Measurements from ENCODE around the gene LUZP4. TPM values are rescaled to one million over a fixed set of nuclear protein-coding genes. Genes with fewer than 3 reads are reported as not detected.
A peak's percentile ranks its signal among the peaks of the same experiment; 100 is the strongest.
"Not testable (repeated sequence)": the region's sequence is repeated elsewhere in the genome, so short reads cannot be mapped to it uniquely, and the experiment has no call there.

LUZP4 gene
- total RNA-seq, 1 experiment from 2014 or later = not detected

DNA sequence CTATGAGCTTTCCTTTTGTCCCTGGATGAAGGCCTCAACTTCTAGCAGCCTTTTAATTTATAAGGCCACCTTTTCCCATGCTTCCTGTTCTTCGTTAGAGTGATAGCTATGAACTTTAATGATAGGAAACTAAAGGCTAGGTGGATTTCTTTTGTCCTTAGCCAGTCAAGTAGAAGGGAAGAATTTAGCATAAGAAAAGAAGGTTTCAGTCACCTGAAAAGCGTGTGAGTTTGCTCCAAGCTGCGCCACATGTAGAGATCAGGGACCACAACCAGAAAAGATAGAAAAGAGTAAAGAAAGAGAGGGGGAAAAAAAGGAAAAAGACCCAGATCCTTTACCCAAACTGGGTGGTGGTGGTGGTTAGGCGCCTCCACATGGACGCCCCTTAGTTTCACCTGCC is 28.6 kb downstream of the LUZP4 start:
- Histone ChIP-seq H3K4me1 (peaks cover 12% of the 10 kb centered on the region), H3K4me3 (no peak overlapping the region), H3K27me3 (peaks cover 5% of the 10 kb centered on the region; the same call in 1 of the 2 replicates), H3K9me3 (replicated peaks) (peaks cover 7% of the 10 kb centered on the region), H3K27ac (no peak overlapping the region), H3K36me3 (no peaks in the 10 kb centered on the region; the same call in 1 of the 2 replicates)
- no peak for DNase-seq

DNA sequence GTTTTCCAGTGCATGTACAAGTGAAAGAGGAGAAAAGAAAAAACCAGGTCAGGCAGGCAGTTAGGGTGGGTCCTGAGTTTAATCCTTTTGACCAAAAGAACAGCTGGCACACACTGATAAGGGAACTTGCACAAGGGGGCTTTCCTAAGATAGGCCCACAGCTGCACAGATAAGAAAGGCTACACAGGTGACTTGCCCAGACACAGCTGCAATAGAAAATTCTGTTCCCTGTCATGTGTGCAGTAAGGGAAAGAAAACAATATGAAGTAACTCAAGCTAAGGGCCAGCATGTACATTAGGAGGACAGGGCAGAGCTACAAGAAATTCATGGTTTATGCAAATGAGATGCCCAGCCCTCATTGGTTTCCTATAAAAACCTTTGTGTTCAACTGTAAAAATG is 32.9 kb downstream of the LUZP4 start:
- H3K27me3 ChIP-seq = peaks cover 5% of the 10 kb centered on the region; the same call in 1 of the 2 replicates
- H3K27ac ChIP-seq = no peak overlapping the region
- peak; percentile 56 to 74 for DNase-seq
- peaks cover 12% of the 10 kb centered on the region for H3K4me1 ChIP-seq
- H3K36me3 ChIP-seq = no peaks in the 10 kb centered on the region; the same call in 1 of the 2 replicates
- H3K4me3 ChIP-seq = no peak overlapping the region
- peaks cover 7% of the 10 kb centered on the region for H3K9me3 ChIP-seq (replicated peaks)

DNA sequence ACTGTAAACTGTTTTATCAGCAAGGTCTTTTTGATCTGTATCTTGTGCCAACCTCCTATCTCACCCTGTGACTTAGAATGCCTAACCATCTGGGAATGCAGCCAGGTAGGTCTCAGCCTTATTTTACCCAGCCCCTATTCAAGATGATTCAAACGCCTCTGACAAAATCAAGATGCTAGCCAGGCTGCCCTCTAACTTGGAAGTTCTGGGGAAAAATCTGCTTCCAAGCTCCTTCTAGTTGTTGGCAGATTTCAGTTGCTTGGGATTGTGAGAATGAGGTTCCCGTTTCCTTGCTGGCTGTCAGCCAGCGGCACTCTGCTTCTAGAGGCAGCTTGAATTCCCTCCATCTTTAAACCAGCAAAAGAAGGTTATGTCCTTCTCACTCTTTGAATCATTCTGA is 34.7 kb downstream of the LUZP4 start:
- H3K27ac ChIP-seq = no peak overlapping the region

DNA sequence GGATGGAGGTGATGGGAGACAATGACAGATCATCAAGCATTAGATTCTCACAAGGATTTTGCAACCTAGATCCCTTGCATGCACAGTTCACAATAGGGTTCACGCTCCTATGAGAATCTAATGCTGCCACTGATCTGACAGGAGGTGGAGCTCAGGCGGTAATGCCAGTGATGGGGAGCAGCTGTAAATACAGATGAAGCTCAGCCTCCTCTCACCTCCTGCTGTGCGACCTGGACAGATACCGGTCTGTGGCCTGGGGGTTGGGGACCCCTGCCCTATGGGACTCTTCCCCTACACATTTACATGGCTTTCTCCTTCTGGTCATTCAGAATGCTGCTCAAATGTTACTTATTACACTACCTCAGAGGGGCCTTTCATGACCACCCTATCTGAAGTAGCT is 39.8 kb downstream of the LUZP4 start:
- not testable (repeated sequence) for H3K27me3 ChIP-seq; H3K4me3 ChIP-seq; H3K27ac ChIP-seq; H3K9me3 ChIP-seq (replicated peaks); H3K36me3 ChIP-seq
- DNase-seq = peak in 1 of 2 experiments; percentile 32
- H3K4me1 ChIP-seq = peaks cover 10% of the 10 kb centered on the region

More for the DNA sequence above, 34.7 kb downstream of the LUZP4 start:
- H3K4me1 ChIP-seq = peaks cover 12% of the 10 kb centered on the region
- peak in 1 of 2 experiments; percentile 51 for DNase-seq
- no peaks in the 10 kb centered on the region; the same call in 1 of the 2 replicates for H3K27me3 ChIP-seq
- peaks cover 7% of the 10 kb centered on the region for H3K9me3 ChIP-seq (replicated peaks)
- H3K36me3 ChIP-seq = no peaks in the 10 kb centered on the region; the same call in 1 of the 2 replicates
- no peak overlapping the region for H3K4me3 ChIP-seq

DNA sequence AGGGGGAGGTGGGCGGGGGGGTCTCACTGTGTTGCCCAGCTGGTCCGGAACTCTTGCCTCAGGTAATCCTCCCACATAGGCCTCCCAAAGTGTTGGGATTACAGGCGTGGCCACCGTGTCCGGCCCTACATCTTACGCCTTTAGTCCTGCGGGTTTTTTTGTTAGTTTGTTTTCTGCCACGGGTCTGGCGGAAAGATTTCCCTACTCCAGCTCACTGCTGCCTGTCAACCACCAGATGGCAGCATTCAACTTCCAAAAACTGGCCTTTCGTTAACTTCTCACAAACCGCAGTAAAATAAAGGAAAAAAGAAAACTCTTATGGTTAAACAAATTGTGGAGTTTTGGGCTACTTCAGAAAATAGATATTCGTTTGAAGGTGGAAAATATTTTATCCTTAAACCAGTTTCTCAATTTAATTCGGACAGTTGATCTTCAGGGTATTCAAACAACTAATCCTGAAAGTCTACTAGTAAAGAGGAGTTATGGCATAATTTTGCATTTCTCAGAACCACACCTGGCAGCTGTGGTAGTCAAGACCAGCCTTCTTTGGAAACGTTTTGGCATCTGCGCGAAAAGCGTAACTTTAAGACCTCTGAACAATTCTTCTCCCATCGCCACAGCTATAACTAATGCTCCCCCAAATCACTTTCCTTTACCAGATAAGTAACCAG is 41.1 kb downstream of the LUZP4 start:
- H3K9me3 ChIP-seq (replicated peaks) = peaks cover 3% of the 10 kb centered on the region; the same call in 1 of the 2 replicates
- peak; percentile 78 to 95 for DNase-seq
- no peaks in the 10 kb centered on the region for H3K27me3 ChIP-seq
- no peak overlapping the region for H3K4me3 ChIP-seq
- H3K4me1 ChIP-seq = peaks cover 10% of the 10 kb centered on the region
- H3K36me3 ChIP-seq = no peaks in the 10 kb centered on the region
- H3K27ac ChIP-seq = no peak overlapping the region

DNA sequence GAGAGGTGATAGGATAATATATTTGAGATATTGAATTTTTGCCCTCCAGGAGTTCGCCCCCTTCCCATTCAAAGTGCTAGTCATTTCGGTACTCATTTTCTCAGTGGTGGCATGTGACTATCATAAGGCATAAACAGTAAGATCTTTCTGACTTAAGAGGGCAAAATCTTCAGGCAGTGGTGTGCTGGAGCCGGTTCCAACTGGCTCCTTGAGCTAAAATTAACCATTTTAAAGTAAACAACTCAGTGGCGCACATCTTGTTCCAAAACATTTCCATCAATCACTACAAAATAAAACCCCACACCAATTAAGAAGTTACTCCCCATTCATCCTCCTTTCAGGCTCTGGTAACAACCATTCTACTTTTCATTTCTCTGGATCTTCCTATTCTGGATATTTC is 43.3 kb downstream of the LUZP4 start:
- peaks cover 3% of the 10 kb centered on the region; the same call in 1 of the 2 replicates for H3K9me3 ChIP-seq (replicated peaks)
- no peak overlapping the region for H3K4me3 ChIP-seq
- no peak for DNase-seq
- H3K36me3 ChIP-seq = no peaks in the 10 kb centered on the region
- H3K4me1 ChIP-seq = peaks cover 10% of the 10 kb centered on the region
- no peaks in the 10 kb centered on the region for H3K27me3 ChIP-seq
- no peak overlapping the region for H3K27ac ChIP-seq

DNA sequence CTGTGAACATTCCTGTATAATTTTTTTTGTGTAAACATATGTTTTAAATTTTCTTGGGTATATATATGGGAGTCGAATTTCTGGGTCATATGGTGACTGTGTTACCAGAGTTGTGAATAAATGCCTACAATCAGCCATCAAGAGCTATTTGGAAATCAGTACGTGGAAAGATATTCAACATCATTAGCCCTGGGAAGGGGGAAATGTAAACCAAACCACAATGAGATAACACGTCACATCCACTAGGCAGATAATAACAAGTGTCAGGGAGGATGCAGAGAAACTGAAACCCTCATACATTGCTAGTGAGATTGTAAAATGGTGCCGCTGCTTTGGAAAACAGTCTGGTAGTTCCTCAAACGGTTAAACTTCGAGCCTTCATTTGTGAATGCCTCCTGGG is 43.9 kb downstream of the LUZP4 start:
- no peak overlapping the region for H3K27ac ChIP-seq
- H3K4me1 ChIP-seq = peaks cover 10% of the 10 kb centered on the region
- DNase-seq = no peak
- H3K36me3 ChIP-seq = no peaks in the 10 kb centered on the region
- H3K4me3 ChIP-seq = no peak overlapping the region
- H3K27me3 ChIP-seq = no peaks in the 10 kb centered on the region
- peaks cover 3% of the 10 kb centered on the region; the same call in 1 of the 2 replicates for H3K9me3 ChIP-seq (replicated peaks)

DNA sequence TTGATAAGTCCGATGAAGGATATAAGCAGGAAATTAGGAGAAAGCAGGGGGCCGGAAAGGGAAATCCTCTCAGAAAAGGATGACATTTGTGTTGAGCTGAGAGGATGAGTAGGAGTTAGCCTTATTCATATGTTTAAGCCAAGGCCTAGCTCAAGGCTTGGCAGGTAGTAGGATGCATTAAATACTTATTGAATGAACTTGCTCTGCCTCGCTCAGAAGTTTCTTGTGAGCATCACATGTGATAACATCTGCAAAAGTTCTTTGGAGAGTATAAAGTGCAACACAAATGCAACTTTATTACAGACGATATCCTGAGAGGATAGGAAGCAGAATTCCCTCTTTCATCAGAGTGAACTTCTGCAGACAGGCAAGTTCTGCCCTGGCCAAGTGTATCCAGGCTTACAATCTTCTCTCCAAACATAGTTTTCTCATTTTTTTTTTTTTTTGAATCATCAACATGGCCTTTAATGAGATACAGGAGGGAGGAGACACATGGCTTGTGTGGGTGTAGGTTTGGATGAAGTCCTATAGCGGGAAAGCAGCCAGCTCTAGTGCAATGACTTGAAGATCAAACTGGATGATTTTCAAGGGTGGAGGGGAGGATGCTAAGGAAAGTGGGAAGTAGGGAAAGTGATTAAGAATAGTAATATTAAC is 48.1 kb downstream of the LUZP4 start:
- Histone ChIP-seq H3K9me3 (replicated peaks) (peaks cover 3% of the 10 kb centered on the region; the same call in 1 of the 2 replicates), H3K4me3 (no peak overlapping the region), H3K27me3 (no peaks in the 10 kb centered on the region), H3K36me3 (no peaks in the 10 kb centered on the region), H3K4me1 (no peaks in the 10 kb centered on the region), H3K27ac (no peak overlapping the region)
- no peak for DNase-seq

DNA sequence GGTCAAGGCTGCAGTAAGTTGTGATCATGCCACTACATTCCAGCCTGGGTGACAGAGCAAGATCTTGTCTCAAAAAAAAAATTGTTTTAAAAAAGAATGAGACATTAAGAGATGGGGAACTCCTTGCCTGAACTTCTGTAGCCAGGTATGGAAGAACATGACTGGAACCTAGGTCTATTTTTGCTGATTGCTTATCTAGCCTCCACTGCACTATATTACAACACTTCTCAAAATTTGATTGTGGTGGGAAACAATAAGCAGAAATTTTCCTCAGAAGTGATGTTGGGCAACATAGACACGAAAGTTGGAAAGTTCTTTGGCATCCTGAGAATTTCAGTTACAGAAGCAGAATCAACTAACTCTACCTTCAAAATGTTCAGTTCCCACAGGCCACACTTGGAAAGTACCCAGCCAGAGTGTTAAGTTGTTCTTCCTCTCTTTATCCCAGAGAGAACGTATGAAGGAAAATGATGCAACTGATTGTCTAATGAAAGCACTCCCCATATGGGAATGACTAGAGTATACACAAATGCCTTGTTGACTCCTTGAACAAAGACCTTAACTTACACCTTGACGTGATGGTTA is 50.0 kb downstream of the LUZP4 start:
- Histone ChIP-seq H3K27ac (no peak overlapping the region), H3K27me3 (no peaks in the 10 kb centered on the region), H3K4me3 (no peak overlapping the region), H3K4me1 (peaks cover 1% of the 10 kb centered on the region), H3K36me3 (no peaks in the 10 kb centered on the region), H3K9me3 (replicated peaks) (no peaks in the 10 kb centered on the region)
- no peak for DNase-seq

DNA sequence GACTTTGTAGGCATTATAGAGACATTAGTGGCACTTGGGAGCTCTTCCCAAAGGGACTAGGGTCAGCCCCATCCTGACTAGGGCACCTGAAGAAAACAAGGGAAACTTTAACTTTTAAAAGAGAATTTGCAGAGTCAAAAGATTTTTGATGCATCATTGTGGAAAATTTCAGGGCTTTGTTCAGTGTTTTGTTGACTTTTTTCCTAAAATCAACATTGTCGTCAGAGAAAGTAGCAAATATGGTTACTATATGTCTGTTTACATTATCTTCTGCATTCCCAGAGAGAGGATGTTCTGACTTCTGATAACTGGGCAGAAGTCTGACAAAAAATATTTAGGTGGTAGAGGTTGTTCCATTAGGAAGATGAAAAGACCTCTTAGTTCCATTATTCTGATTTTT is 51.9 kb downstream of the LUZP4 start:
- Histone ChIP-seq H3K36me3 (no peaks in the 10 kb centered on the region), H3K27ac (no peak overlapping the region), H3K9me3 (replicated peaks) (no peaks in the 10 kb centered on the region), H3K4me1 (peaks cover 15% of the 10 kb centered on the region), H3K4me3 (no peak overlapping the region), H3K27me3 (no peaks in the 10 kb centered on the region)
- DNase-seq = no peak

DNA sequence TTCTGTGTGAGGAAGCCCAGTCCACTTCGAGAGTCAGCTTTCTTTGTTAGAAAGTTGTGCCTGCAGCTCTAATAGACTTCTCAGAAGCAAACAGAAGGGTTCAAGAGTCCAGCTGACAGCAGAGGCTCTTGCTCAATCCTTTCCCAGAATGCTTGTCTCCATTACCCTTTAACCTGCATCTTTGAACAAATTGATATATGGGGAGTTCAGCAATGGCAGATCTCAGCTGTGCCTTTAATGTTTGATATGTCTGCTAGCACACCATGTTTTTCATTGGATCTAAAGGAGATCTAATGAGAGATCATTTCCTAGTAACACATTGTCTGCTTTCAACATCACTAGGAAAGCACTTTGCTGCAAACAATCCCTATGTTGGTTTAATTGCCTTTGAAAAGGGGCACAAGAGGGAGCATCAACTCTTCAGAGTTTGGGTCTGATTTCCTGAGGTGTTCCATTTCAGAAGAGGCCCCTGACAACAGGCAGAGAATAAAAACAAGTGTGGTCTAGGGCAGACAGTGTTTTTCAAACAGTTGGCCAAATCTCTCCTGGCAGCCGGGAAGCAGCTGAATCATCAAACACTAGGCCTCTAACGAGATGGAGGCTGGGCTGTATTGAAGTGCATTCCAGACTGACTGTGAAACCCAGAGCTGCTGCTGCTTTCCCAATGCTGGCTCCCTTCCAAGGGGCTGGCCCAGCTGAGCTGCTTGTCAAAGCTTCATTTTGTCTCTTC is 55.5 kb downstream of the LUZP4 start:
- Histone ChIP-seq H3K4me1 (peaks cover 15% of the 10 kb centered on the region), H3K27me3 (no peaks in the 10 kb centered on the region), H3K9me3 (replicated peaks) (no peaks in the 10 kb centered on the region; the same call in 1 of the 2 replicates), H3K27ac (peak overlapping the region; percentile 75), H3K4me3 (peak overlapping the region; percentile 24), H3K36me3 (no peaks in the 10 kb centered on the region)
- DNase-seq = peak; percentile 99 to 100

DNA sequence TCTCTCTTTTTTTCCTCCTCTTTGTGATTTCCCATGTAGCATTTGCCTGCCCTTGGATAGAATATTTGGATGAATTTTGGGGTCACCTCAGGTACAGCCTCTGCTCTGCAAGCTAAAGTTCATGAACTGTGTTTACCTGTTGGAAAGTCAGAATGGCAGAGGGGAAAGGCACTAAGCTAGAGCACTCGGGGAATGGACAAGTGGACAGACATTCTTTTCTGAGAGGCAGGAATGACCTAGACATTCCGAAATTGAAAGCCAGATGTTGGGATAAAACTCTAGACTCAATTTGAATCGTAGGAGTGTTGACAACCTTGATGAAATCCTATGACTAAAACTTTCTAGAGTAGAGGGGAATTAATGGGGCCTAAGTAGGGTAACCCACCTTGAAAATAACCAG is 56.1 kb downstream of the LUZP4 start:
- no peak for DNase-seq
- H3K9me3 ChIP-seq (replicated peaks) = no peaks in the 10 kb centered on the region; the same call in 1 of the 2 replicates
- no peaks in the 10 kb centered on the region for H3K27me3 ChIP-seq
- H3K27ac ChIP-seq = peak overlapping the region; percentile 75
- peak overlapping the region; percentile 24 for H3K4me3 ChIP-seq
- peaks cover 20% of the 10 kb centered on the region for H3K4me1 ChIP-seq
- no peaks in the 10 kb centered on the region for H3K36me3 ChIP-seq

DNA sequence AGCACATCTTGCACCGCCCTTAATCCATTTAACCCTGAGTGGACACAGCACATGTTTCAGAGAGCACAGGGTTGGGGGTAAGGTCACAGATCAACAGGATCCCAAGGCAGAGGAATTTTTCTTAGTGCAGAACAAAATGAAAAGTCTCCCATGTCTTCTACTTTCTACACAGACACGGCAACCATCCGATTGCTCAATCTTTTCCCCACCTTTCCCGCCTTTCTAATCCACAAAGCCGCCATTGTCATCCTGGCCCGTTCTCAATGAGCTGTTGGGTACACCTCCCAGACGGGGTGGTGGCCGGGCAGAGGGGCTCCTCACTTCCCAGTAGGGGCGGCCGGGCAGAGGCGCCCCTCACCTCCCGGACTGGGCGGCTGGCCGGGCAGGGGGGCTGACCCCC is 57.2 kb downstream of the LUZP4 start:
- H3K4me3 ChIP-seq; DNase-seq; H3K36me3 ChIP-seq; H3K27ac ChIP-seq; H3K27me3 ChIP-seq; H3K9me3 ChIP-seq (replicated peaks): not testable (repeated sequence)
- H3K4me1 ChIP-seq = peaks cover 30% of the 10 kb centered on the region

DNA sequence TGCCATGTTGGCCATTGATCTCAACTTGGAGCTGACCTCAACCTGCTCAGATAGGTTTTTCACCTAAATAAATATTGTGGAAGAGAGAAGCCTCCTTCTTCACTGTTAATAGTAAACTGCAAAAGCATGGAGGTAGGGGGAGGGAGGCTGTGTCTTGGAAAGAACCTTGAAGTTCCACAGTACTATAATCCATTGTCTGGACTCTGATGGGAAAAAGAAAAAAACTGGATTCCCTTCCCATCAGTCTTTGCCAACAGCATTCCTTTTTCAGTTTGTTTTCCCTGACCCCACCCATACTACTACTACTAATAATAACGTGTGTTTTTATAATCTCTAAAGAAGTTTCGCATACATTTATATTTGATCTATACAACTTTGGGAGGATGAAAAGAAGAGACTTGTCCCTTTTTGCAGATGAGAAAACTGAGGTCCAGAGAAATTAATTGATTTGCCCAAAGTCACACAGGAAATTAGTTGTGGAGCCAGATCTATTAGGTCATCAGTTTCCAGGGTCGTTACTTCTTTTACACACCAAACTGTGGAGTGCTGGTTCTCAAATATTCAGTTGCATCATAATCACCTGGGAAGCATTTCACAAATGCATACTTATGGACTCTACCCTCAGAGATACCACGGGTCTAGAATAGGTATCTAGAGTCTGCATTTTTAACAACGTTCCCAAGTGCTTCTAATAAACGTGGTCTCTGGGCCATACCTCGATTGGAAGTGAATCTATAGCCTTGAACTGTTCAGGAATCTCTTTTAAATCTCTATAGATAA is 59.1 kb downstream of the LUZP4 start:
- no peak overlapping the region for H3K4me3 ChIP-seq
- H3K27me3 ChIP-seq = no peaks in the 10 kb centered on the region
- peaks cover 32% of the 10 kb centered on the region for H3K4me1 ChIP-seq
- DNase-seq = no peak
- no peak overlapping the region for H3K27ac ChIP-seq
- no peaks in the 10 kb centered on the region; the same call in 1 of the 2 replicates for H3K9me3 ChIP-seq (replicated peaks)
- no peaks in the 10 kb centered on the region for H3K36me3 ChIP-seq
